HG02571 (cell line): ENCODE data around the gene SDS.

Source experiments
- ATAC-seq: cut with Tn5 transposase; IDR thresholded peaks from one replicate; pipeline ENCODE4 v1.9.1; 2021; ENCODE audit warnings: mild to moderate bottlenecking, moderate library complexity; ENCODE audit not compliant: unreplicated experiment

Gene SDS

DNA sequence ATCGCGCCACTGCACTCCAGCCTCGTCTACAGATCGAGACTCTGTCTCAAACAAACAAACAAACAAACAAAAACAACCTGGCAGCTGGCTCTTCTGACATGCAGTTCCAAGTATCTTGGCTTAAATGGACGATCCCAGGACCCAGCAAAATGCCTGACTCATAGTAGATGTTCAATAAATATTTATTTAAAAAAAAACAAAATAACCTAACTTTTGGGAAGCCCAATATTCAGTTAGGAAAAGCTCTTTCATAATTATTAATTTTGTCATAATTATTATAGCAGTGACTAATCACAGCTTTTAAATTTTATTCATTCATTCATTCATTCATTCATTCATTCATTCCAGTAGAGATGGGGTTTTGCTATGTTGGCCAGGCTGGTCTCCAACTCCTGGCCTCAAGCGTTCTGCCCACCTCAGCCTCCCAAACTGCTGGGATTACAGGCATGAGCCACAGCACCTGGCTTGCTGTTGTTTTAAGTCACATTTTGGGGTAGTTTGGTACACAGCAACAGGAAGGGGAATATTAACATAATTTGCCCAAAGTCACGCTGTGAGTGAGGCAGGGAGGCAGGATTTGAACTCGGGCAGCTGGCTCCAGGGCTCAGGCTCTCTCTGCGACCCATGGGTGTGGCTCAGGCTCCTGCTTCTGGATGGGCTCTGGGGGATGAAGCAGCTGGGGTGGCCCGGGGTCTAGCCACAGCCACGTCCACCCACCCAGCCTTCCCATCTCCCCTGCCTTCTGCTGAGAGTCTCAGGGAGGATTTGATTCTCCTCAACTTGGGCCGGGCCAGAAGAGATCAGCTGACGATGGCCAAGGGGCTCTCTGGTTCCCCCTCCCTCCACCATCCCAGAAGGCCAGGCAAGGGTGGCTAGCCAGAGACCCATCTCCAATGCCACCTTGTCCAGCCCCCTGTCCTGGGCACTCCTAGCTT is 2.4 kb downstream of the SDS start:
- ATAC-seq, result no peak

DNA sequence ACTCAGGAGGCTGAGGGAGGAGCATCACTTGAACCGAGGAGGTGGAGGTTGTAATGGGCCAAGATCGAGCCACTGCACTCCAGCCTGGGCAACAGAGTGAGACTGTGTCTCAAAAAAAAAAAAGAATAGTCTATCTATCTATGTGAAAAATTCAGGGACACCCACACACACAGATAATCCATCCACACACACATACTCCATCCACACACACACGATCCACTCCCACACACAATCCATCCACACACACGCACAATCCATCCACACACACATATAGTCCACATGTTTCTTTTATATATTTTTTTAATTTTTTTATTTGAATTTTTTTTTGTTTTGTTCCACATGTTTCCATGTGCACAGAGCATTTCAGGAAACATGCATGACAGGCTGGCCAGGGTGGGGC is 3.3 kb downstream of the SDS start:
- ATAC-seq, result no peak

DNA sequence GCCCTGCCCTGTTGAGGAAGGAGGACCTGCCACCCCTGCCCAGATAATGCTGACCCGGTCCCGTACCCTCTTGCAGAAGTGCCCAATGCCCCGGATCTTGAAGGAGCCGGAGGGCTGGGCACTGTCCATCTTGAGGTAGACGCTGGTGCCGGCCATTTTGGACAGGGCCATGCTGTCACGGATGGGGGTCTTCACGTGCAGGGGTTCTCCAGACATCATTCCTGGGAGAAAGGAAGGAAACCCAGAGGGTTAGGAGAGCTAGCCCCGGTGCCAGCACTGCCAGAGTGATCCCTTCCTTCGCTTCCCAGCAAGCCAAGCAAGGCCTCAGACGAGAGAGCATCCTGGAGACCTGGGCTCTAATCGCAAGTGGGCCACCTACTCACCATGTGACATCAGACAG is 4.2 kb downstream of the SDS start:
- no peak for ATAC-seq

DNA sequence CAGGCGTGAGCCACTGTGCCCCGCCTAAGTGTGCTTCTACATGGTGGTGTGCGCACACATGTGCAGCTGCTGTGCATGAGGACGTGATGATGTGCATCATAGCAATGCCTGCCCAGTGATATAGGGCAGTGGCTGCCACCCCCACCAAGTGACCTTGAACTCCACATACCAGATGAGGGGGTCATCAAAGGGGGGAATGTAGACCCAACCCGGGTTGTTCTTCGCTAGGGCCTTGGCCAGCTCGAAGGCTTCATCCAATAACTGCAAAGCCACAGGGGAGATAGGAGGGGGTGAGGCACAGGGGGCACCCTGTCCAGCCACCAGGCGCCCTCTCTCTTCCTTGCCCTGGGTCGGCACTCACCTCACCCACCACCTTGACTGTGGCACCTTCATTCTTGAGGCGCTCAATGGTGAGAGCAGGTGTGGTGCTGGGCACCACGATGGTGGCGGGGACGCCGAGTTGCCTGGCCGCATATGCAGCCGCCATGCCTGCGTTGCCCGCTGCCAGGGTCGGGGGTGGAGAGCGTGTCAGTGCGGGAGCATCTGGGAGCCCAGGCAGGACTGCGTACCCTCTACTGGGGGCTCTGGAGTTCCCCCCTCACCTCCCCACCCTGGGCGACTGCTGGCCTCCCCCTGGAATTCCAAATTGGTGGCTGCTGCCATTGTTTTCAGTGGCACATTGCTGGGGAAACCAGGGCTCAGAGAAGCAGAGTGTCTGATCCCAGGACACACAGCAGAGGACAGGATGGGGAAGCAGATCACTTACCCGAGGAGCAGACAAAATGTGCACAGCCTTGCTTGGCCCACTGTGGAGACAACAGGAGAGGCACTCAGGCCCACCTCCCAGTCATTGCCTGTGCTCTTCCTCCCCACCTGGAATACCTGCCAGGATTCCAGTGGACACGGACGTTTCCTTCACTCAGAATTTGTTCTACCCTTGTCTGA is 5.1 kb downstream of the SDS start:
- no peak for ATAC-seq

DNA sequence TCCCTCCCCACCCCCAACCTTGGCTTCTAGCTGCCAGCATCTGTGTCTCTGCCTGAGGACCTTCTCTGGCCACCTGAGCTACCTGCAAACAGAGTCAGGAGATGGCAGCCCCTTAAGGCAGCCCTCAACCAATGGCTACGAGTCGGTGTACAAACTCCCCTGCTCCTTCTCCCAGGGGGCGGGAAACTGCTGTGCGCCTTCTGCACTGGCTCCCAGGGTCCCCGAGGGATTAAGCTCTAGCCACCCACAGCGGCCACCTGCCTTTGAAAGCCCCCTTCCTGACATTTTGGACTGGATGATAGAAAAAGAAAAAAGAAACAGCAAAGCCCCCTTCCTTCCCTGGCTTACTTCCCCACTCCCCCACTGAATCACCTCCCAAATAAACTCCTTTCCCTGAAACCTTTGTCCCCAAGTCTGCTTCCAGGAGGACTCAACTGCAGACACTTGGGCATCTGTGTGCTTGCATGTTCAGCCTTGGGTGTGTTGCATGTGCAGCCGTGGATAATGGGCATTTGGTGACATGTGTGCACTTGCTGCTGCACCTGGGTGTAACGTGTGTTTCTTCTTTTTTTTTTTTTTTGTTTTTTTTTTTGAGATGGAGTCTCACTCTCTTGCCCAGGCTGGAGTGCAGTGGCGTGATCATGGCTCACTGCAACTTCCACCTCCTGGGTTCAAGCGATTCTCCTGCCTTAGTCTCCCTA is 6.0 kb downstream of the SDS start:
- no peak for ATAC-seq

DNA sequence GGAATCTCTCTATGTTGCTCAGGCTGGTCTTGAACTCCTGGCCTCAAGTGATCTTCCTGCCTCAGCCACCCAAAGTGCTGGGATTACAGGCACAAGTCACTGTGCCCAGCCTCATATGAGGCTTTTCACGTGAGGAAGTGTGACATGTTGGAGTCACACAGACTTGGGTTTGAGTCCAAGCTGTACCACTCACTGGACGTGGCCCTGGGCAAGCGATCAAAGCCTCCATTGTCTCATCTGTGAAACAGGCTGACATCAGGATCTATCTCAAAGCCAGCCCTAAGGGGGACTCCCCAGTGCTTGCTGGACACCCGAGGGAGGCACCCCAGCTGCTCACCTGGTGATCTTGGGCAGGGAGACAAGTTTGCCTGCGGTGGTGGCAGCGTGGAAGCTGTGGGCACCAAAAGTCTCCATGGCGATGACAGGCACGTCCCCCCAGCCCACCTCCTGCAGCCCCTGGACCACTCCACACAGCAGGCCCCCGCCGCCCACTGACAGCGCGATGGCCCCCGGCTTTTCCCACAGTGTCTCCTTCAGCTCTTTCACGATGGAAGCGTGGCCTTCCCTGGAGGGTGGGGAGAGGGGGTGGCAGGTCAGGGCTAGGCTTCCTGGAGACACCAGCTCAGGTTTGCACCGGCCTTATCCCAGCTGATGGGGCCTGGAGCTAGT is 6.7 kb downstream of the SDS start:
- no peak for ATAC-seq

DNA sequence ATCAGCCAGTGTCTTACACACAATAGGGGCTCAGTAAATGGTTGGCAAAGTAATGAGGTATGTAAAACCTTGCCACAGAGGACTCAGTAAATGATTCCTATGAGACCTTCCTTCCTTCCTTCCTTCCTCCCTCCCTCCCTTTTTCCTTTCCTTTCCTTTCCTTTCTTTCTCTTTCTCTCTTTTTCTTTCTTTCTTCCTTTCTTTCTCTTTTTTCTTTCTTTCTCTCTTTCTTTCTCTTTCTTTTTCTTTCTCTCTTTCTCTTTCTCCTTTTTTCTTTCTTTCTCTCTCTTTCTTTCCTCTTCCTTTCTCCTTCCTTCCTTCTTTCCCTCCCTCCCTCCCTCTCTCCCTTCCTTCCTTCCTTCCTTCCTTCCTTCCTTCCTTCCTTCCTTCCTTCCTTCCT is 7.5 kb downstream of the SDS start:
- no peak for ATAC-seq

DNA sequence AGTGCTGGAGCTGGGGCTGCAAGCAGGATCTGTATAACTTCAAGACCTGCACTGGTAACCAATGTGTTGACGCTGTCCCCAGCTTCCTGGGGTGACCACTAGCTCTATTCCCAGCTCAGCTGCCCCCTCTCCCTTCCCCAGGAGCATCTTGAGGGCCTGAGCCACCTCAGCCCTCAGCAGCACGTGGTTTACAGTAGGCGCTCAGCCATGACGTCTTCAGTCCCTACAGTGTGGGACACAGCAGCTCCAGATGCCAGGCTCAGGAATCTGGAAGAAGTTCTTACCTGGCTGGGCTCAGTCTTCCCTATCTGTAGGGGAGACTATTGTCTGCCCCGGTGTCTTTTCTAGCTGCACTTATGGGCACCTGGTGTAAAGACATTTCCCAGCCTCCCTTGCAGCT is 8.6 kb downstream of the SDS start:
- no peak for ATAC-seq

DNA sequence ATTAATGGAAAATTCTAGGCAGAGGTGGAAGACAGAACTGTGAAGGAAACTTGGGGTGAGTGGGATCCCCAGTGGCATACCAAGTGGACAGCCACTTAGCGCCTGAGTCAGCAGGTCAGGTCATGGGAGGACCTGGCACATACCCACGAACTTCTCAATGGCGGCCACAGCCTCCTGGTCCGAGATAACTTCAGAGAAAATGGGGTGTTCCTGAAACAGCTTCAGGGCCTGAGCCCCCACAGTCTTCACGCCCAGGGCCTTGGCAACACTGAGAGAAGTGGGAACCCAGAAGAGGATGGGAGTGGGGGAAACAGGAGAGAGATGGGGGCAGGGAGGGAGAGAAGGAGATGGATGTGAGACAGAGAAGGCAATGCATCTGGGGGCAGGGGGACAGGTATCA is 9.9 kb downstream of the SDS start:
- ATAC-seq, result no peak

DNA sequence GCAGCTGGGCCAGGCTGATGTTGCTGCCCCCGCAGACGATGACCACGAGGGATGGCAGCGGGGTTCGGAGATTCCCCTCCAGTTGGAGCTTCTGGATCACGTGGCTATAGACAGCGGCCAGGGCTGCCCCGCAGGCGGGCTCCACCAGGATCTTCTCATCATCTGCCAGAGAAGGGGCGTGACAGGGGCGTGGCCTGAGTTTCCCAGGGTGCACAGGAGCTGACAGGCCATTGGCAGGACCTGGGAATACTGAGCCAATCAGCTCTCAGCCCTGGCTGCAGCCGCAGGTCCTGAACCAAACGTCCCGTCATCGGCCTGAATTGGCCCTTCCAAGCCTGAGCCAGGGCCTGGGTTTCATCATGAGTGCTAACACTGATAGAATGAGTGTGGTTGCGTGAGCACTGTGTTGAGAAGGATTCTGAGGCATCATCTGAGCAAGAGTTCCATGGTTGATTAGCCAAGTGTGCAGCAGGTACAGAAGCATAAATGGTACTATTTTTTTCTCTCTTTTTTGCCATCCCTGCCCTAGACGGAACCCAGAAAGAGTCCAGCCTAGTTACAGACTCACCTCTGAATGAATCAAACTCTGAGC is 10.6 kb downstream of the SDS start:
- no peak for ATAC-seq

DNA sequence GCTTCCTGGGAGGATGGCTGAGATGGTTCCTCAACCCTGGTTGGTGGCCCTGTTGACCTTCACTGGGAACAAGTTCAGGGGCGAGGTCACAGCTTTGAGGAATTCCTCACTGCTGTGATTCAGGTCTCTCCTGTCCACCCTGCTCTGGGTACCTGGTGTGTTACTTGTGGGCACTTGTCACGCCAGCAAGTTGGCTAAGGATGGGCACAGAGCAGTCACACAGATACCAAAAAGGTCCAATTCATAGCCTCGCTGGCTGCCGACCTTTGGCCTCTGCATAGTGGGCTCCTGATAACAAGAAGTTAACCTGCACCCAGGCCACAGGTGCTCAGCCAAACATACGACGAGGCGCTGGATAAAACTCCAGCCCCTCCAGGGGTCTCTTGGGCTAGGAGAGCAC is 11.2 kb downstream of the SDS start:
- ATAC-seq, result no peak

DNA sequence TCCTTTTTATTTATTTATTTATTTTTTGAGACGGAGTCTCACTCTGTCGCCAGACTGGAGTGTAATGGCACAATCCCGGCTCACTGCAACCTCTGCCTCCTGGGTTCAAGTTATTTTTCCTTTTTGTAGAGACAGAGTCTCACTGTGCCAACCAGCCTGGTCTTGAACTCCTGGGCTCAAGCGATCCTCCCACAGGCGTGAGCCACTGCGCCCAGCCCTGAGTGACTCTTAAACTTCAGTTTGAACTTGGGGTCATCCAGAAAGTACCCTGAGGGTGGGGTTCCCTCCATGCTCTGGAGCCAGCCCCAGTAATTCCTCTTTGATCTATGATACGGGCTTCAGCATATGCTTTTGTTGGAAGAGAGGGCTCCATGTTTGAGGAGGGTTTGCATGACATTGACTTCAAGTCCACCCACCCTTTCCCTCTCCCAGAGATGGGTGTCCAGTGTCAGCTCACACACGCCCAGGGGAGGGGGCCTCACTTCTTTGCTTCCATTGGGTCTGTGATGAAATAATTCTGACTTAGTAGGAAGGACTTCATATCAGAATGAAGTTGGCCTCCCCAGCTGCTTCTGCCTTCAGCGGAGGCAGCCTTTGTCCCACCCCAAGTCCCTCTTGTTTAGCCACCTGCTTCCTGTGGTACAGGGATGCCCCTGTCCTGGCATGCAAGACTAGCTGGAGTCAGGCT is 11.9 kb downstream of the SDS start:
- no peak for ATAC-seq

DNA sequence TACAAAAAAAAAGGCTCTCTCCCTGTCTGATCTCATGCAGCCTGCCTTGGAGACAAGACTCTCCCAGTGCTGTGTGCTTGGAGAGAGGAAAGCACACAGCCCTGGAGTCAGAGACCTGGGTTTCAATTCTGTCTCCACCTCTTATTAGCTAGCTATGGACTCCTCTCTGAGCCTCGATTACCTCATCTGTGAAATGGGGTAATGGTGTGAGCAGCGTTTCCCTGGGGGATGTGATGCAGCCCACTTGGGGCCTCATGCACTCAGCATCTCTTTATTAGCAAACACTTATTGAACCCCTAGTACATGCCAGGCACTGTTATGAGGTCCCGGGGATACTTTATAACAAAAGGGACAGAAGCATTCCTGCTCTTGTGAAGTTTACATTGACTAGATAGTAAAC is 12.5 kb downstream of the SDS start:
- ATAC-seq, result no peak

DNA sequence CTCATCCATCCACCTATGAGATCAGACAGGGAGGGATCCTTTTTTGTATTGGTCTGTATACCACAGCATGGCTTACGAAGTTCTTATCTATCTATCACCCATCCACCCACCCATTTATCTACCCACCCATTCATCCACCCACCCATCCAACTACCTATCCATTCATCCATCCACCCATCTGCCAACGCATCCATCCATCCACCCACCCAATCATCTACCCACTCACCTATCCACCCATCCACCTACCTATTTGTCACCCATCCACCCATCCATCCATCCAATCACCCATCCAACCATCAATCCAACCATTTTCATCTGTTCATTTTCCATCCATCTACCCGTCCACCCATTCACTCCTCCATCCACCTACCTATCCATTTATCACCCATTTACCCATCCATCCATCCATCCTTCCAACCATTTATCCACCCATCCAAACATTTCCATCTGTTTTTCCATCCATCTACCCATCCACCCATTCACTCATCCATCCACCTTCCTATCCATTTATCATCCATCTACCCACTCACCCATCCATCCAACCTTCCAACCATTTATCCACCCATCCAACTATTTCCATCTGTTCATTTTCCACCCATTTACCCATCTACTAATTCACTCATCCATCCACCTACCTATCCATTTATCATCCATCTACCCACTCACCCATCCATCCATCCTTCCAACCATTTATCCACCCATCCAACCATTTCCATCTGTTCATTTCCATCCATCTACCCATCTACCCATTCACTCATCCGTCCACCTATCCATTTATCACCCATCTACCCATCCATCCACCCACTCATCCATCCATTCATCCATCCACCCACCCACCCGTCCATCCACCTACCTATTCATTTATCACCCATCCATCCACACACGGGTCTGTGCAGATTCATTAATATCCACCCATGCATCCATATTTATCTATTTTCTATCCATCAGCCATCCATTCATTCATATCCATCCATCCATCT is 13.3 kb downstream of the SDS start:
- no peak for ATAC-seq

DNA sequence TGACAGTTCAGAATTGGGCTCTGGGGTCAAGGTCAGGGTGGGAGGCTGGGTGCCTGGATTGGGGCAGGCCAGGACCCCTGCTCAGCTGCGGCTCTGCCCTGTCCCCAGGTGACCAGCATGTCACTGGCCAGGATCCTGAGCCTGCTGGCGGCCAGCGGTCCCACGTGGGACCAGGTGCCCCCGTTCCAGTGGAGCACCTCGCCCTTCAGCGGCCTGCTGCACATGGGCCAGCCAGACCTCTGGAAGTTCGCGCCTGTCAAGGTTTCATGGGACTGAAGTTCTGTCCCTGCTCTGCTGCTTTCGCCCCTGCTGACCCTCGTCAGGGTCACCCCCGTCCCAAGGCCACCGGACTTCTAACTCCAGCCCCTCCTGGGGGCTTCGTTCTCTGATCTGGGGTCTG is 15.3 kb downstream of the SDS start:
- ATAC-seq, result no peak

DNA sequence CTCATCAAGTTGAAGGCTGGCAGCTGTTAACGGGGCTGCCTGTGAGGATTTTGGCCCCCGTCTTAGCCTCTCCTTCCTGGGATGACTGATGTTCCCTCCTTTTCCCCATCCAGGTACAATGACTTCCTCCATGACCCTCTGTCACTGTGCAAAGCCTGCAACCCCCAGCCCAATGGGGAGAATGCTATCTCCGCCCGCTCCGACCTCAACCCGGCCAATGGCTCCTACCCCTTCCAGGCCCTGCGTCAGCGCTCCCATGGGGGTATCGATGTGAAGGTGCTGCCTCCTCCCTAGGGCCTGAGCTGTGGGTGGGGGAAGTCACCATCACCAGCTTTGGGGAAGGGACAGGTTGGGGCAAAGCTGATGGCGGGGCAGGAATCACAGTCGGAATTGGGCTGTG is 16.1 kb downstream of the SDS start:
- no peak for ATAC-seq

DNA sequence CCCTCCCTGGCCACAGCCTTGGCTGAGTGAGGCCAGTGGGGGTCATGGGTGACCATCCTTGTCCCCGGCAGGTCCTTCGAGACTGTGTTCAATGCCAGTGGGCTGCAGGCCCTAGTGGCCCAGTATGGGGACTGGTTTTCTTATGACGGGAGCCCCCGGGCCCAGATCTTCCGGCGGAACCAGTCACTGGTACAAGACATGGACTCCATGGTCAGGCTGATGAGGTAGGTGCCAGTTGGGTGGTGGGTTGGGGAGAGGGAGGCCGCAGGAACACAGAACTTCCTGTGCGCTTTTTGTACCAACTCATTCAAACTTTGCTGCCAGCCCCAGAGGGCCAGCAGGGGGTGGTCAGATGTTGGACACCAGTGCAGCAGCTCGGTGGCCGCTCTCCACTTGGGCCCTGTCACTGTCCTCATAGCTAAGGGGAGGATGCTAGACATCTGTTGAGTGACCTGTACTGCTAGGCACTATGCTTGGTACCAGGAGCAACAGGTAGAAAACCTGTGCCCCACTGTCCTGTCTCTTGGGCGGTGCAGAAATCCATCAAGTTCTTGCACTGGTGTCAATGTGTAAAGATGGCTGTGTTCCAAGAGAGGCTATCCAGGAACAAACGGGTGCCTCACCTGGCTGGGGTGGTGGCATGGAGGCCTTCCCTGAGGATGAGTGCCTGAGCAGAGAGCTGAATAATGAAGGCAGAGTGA is 16.7 kb downstream of the SDS start:
- ATAC-seq, result no peak

DNA sequence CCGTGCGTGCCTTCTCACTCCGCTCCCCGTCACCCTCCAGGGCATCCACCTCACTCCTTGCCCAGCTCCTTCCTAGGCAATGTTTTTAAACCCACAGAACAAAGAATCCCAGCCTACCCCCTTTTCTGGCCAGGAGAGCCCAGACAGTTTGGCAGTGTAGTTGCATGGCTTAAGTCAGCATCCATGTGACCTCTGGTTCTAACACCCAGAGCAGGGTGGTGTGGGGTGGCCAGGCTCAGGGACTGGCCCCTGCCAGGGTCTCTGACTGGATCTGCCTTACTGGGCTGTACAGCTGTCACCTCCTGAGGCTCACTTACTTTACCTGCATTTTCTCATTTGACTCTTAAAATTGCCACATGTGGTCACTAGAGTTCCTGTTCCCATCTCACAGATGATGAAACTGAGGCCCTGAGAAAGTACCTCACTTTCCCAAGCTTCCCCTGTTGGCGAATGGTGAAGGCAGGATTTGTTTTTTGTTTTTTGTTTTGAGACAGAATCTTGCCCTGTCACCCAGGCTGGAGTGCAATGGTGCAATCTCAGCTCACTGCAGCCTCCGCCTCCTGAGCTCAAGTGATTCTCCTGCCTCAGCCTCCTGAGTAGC is 18.3 kb downstream of the SDS start:
- no peak for ATAC-seq
